GM13977 (cell line): ENCODE measurements around the gene AP1AR.

Experiments used
- DNase-seq: peaks from one replicate; pipeline ENCODE4 v3.0.0; 2012; ENCODE audit warnings: low spot score
- in situ Hi-C: fragments of 300-500 bp; cut with MboI; formaldehyde crosslinking; loops from one replicate; pipeline ENCODE4 v1.12.0; 2022; ENCODE audit warnings: low sequenced_read_pairs, low pct_unique_long_range_greater_than_20kb, mixed read lengths, inconsistent platforms; ENCODE audit not compliant: unreplicated experiment
- TF ChIP-seq, protein P1 (sequence below): IDR thresholded peaks from 2 replicates; pipeline ENCODE4 v1.5.1; 2012; ENCODE audit warnings: mild to moderate bottlenecking, control low read depth; ENCODE audit not compliant: insufficient read depth; ENCODE audit errors: extremely low read depth, missing control alignments

Gene AP1AR

GRCh38 chr4:112189754-112190153 lies 41.8 kb upstream of the AP1AR start:
- DNase-seq: no peak
- in situ Hi-C loops: no loop called here
- TF ChIP-seq, protein P1, sequence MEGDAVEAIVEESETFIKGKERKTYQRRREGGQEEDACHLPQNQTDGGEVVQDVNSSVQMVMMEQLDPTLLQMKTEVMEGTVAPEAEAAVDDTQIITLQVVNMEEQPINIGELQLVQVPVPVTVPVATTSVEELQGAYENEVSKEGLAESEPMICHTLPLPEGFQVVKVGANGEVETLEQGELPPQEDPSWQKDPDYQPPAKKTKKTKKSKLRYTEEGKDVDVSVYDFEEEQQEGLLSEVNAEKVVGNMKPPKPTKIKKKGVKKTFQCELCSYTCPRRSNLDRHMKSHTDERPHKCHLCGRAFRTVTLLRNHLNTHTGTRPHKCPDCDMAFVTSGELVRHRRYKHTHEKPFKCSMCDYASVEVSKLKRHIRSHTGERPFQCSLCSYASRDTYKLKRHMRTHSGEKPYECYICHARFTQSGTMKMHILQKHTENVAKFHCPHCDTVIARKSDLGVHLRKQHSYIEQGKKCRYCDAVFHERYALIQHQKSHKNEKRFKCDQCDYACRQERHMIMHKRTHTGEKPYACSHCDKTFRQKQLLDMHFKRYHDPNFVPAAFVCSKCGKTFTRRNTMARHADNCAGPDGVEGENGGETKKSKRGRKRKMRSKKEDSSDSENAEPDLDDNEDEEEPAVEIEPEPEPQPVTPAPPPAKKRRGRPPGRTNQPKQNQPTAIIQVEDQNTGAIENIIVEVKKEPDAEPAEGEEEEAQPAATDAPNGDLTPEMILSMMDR: no peak

GRCh38 chr4:112190684-112191083 lies 40.9 kb upstream of the AP1AR start:
- DNase-seq: no peak
- TF ChIP-seq, protein P1: no peak
- in situ Hi-C loops: no loop called here

DNA sequence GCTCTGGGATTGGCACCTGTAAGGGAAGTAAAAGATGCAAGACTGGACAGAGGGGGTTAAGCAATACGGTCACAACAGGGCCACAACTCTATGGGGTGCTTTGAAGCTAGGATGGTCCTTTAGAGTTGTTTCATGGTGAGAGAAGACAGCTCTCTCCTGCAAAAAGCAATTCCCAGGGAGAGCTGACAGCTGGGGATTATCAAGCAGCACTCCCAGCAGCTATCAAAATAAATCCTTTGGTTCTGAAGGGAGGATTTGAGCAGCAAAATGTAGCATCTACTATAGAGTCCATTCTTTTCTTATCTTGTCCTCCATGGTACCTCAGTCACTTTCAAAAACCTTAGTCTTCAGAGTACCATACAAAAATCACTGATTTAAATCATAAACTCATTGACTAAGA lies 35.1 kb upstream of the AP1AR start:
- in situ Hi-C loops: no loop called here
- no peak for DNase-seq

GRCh38 chr4:112199041-112199440 lies 32.5 kb upstream of the AP1AR start:
- in situ Hi-C loops: no loop called here
- no peak for DNase-seq
- TF ChIP-seq, protein P1: no peak

More for the DNA sequence above, 35.1 kb upstream of the AP1AR start:
- TF ChIP-seq, protein P1: no peak

- in situ Hi-C loops: no loop called here
- TF ChIP-seq, protein P1: no peak
- no peak for DNase-seq
These were observed 29.6 kb upstream of the AP1AR start for GRCh38 chr4:112201915-112202505.

- no peak for DNase-seq
- in situ Hi-C loops: no loop called here
These were observed 28.0 kb upstream of the AP1AR start for GRCh38 chr4:112203593-112203992.

More at GRCh38 chr4:112203593-112203992, 28.0 kb upstream of the AP1AR start:
- TF ChIP-seq, protein P1: no peak
